ENCODE measurements around the gene MED12. TPM values are rescaled to one million over a fixed set of nuclear protein-coding genes. Genes with fewer than 3 reads are reported as not detected.

The MED12 gene
- total and polyA plus RNA-seq, 2 experiments from 2014 or later, result 7.1 to 40.6 TPM

GRCh38 chrX:71173440-71173839, 55.0 kb downstream of the MED12 start:
- H3K36me3 Mint-ChIP-seq (ENCODE audit: low read depth), result peaks cover 2% of the 10 kb centered on the region; the same call in 1 of the 3 replicates
- no peak overlapping the region for H3K27ac ChIP-seq (ENCODE audit: low read depth)
- H3K4me1 Mint-ChIP-seq, result peaks cover 25% of the 10 kb centered on the region
- H3K4me1 ChIP-seq (ENCODE audit: insufficient read depth), result no peaks in the 10 kb centered on the region
- peaks cover 15% of the 10 kb centered on the region for H3K27me3 Mint-ChIP-seq (ENCODE audit: insufficient read depth, low read depth, poor library complexity)
- ATAC-seq (no peak), DNase-seq (ENCODE audit: low spot score) (no peak)
- no peak overlapping the region for H3K4me3 Mint-ChIP-seq
- no peaks in the 10 kb centered on the region for H3K9me2 ChIP-seq (ENCODE audit: insufficient read depth)
- H3K27me3 ChIP-seq (ENCODE audit: insufficient read depth), result no peaks in the 10 kb centered on the region
- H4K20me1 ChIP-seq (replicated peaks; ENCODE audit: insufficient read depth), result no peaks in the 10 kb centered on the region
- H3K79me2 ChIP-seq (replicated peaks; ENCODE audit: insufficient read depth), result no peaks in the 10 kb centered on the region
- H3K4me2 ChIP-seq, result no peak overlapping the region
- H3K27ac Mint-ChIP-seq, result no peak overlapping the region
- H3K36me3 ChIP-seq (ENCODE audit: insufficient read depth), result no peaks in the 10 kb centered on the region
- no peak overlapping the region for H3K4me3 ChIP-seq
- no peaks in the 10 kb centered on the region; the same call in 2 of the 3 replicates for H3K9me3 Mint-ChIP-seq
- TF ChIP-seq NANOG (IDR thresholded peaks at IDR 0.05; ENCODE audit: borderline replicate concordance) (no peak), ZNF114 (CRISPR knock-in tag; IDR thresholded peaks at IDR 0.05) (no peak), ZNF331 (CRISPR knock-in tag; IDR thresholded peaks at IDR 0.05; ENCODE audit: low read depth) (no peak), JUNB (IDR thresholded peaks at IDR 0.05; ENCODE audit: unreplicated experiment) (no peak), CREB1 (CRISPR knock-in tag; IDR thresholded peaks at IDR 0.05; ENCODE audit: low read depth) (no peak), REST (IDR thresholded peaks at IDR 0.05; ENCODE audit: unreplicated experiment) (no peak), POLR2AphosphoS5 (IDR thresholded peaks at IDR 0.05; ENCODE audit: low read depth) (no peak), EZH2phosphoT487 (IDR thresholded peaks at IDR 0.05; ENCODE audit: unreplicated experiment) (no peak), ETS1 (IDR thresholded peaks at IDR 0.05) (no peak), STAT1 (IDR thresholded peaks at IDR 0.05; ENCODE audit: unreplicated experiment) (no peak), EZH2 (IDR thresholded peaks at IDR 0.05; ENCODE audit: low read depth, unreplicated experiment) (no peak)
- TF ChIP-seq, protein P1, sequence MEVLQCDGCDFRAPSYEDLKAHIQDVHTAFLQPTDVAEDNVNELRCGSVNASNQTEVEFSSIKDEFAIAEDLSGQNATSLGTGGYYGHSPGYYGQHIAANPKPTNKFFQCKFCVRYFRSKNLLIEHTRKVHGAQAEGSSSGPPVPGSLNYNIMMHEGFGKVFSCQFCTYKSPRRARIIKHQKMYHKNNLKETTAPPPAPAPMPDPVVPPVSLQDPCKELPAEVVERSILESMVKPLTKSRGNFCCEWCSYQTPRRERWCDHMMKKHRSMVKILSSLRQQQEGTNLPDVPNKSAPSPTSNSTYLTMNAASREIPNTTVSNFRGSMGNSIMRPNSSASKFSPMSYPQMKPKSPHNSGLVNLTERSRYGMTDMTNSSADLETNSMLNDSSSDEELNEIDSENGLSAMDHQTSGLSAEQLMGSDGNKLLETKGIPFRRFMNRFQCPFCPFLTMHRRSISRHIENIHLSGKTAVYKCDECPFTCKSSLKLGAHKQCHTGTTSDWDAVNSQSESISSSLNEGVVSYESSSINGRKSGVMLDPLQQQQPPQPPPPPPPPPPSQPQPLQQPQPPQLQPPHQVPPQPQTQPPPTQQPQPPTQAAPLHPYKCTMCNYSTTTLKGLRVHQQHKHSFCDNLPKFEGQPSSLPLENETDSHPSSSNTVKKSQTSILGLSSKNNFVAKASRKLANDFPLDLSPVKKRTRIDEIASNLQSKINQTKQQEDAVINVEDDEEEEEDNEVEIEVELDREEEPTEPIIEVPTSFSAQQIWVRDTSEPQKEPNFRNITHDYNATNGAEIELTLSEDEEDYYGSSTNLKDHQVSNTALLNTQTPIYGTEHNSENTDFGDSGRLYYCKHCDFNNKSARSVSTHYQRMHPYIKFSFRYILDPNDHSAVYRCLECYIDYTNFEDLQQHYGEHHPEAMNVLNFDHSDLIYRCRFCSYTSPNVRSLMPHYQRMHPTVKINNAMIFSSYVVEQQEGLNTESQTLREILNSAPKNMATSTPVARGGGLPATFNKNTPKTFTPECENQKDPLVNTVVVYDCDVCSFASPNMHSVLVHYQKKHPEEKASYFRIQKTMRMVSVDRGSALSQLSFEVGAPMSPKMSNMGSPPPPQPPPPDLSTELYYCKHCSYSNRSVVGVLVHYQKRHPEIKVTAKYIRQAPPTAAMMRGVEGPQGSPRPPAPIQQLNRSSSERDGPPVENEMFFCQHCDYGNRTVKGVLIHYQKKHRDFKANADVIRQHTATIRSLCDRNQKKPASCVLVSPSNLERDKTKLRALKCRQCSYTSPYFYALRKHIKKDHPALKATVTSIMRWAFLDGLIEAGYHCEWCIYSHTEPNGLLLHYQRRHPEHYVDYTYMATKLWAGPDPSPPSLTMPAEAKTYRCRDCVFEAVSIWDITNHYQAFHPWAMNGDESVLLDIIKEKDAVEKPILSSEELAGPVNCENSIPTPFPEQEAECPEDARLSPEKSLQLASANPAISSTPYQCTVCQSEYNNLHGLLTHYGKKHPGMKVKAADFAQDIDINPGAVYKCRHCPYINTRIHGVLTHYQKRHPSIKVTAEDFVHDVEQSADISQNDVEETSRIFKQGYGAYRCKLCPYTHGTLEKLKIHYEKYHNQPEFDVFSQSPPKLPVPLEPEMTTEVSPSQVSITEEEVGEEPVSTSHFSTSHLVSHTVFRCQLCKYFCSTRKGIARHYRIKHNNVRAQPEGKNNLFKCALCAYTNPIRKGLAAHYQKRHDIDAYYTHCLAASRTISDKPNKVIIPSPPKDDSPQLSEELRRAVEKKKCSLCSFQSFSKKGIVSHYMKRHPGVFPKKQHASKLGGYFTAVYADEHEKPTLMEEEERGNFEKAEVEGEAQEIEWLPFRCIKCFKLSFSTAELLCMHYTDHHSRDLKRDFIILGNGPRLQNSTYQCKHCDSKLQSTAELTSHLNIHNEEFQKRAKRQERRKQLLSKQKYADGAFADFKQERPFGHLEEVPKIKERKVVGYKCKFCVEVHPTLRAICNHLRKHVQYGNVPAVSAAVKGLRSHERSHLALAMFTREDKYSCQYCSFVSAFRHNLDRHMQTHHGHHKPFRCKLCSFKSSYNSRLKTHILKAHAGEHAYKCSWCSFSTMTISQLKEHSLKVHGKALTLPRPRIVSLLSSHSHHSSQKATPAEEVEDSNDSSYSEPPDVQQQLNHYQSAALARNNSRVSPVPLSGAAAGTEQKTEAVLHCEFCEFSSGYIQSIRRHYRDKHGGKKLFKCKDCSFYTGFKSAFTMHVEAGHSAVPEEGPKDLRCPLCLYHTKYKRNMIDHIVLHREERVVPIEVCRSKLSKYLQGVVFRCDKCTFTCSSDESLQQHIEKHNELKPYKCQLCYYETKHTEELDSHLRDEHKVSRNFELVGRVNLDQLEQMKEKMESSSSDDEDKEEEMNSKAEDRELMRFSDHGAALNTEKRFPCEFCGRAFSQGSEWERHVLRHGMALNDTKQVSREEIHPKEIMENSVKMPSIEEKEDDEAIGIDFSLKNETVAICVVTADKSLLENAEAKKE (CRISPR knock-in tag; IDR thresholded peaks at IDR 0.05), result no peak
- TF ChIP-seq, protein P2, sequence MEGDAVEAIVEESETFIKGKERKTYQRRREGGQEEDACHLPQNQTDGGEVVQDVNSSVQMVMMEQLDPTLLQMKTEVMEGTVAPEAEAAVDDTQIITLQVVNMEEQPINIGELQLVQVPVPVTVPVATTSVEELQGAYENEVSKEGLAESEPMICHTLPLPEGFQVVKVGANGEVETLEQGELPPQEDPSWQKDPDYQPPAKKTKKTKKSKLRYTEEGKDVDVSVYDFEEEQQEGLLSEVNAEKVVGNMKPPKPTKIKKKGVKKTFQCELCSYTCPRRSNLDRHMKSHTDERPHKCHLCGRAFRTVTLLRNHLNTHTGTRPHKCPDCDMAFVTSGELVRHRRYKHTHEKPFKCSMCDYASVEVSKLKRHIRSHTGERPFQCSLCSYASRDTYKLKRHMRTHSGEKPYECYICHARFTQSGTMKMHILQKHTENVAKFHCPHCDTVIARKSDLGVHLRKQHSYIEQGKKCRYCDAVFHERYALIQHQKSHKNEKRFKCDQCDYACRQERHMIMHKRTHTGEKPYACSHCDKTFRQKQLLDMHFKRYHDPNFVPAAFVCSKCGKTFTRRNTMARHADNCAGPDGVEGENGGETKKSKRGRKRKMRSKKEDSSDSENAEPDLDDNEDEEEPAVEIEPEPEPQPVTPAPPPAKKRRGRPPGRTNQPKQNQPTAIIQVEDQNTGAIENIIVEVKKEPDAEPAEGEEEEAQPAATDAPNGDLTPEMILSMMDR (conservative IDR thresholded peaks at IDR 0.05; ENCODE audit: low read depth in 2 of 2), result no peak
- no peak overlapping the region for H2AFZ ChIP-seq
- H3F3A ChIP-seq (replicated peaks; ENCODE audit: low read depth), result no peaks in the 10 kb centered on the region

All from GM23338 (cell line).